GM12801 (cell line): ENCODE measurements around the gene NDUFB7.

Experiments
- TF ChIP-seq, protein P1 (sequence below): IDR thresholded peaks from one replicate; pipeline ENCODE4 v1.5.1; 2011; ENCODE audit warnings: control low read depth; ENCODE audit not compliant: insufficient read length; ENCODE audit errors: extremely low read depth

NDUFB7 gene

DNA sequence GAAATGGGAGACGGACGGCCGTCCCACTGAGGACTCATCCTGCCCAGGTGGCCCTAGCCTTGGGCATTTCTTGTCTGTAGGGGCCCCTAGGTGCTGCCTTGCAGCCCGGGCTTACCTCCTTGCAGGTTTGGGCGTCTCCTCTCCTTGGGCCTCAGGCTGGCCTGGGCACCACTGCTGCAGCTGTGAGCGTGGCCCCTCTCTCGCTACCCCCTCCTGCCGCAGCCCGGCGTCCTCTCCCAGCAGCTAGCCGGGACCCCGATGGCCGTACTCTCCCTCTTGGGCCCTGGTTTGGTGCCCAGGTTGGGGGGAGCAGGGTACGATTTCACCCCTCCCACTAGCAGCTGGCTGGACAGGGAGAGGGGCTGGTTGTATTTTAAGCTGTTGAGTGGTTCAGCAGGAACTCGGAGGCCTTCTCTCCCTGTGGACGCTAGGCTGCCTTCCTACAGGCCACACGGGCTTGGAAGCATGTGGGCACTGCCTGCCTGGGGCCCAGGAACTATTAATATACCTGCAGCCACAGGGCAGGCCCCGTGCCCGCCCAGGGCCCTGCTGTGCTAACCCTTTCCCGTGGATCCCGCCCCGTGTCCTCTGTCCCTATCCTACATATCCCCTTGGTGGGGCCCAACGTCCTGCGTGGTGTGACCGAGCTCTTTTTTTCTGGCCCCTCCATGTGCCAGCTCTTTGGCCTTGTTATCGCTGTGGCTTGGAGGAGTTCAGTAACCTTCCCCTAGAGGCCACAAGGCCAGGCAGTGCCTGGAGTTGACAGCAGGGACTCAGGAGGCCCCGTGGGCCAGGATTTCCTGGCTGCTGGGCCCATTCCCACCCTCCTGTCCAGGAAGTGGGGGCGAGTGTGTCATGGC, 11.7 kb downstream of the NDUFB7 start:
- TF ChIP-seq, protein P1, sequence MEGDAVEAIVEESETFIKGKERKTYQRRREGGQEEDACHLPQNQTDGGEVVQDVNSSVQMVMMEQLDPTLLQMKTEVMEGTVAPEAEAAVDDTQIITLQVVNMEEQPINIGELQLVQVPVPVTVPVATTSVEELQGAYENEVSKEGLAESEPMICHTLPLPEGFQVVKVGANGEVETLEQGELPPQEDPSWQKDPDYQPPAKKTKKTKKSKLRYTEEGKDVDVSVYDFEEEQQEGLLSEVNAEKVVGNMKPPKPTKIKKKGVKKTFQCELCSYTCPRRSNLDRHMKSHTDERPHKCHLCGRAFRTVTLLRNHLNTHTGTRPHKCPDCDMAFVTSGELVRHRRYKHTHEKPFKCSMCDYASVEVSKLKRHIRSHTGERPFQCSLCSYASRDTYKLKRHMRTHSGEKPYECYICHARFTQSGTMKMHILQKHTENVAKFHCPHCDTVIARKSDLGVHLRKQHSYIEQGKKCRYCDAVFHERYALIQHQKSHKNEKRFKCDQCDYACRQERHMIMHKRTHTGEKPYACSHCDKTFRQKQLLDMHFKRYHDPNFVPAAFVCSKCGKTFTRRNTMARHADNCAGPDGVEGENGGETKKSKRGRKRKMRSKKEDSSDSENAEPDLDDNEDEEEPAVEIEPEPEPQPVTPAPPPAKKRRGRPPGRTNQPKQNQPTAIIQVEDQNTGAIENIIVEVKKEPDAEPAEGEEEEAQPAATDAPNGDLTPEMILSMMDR, result no peak

DNA sequence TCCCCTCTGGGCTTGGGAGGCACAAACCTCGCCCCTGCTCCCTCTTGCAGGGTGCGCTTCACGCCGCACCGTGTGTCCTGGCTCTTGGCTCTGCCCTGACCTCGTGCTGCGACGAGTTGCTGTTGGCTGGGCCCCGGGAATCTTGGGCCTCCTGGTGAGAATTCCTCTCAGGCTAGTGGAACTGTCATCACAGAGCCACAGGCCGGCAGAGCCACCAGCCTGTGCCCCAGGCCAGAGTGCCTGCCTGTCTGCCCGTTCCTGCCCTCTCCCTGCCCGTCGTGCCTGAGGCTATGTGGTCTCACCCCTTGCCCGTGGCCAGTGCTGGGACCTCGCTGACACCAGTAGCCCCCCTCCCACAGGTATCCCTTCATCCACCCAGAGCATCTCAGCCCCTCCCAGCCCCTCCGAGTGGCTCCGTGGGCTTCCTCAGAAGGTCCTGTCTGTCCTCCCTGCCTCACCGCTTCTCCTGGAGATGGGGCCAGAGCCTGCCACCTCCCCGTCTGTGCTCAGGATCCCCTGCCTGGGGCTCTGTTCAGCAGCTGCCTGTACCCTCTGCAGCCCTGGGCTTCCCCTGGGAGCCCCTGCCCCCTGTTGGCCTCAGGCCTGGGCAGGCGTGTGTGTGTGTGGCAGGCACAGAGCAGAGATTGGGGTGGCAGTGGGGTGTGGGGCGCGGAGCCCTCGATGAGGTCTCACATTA, 13.3 kb downstream of the NDUFB7 start:
- TF ChIP-seq, protein P1, result no peak

DNA sequence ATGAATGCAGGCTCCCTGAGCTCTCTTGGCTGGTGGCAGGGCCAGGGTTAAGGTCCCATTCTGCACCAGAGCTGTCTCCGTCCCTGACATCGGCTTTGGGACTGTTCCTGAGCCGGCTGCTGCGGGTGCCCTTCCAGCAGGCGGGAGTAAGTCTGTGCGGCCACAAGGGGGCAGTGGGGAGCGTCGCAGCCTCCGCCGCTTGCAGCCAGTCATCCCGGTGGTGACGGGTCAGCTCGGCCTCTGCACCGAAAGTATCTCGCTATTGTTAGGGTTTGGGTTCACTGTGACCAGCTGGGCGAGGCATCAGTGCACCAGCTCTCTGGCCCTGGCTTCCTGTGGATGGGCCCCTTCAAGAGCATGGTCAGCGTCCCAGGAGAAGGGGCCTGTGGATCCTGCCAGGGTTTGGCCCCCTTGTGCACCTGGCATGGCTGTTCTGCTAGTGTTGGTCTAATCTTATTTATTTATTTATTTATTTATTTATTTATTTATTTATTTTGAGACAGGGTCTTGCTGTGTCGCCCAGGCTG, 15.1 kb downstream of the NDUFB7 start:
- TF ChIP-seq, protein P1, result peak; percentile 1

DNA sequence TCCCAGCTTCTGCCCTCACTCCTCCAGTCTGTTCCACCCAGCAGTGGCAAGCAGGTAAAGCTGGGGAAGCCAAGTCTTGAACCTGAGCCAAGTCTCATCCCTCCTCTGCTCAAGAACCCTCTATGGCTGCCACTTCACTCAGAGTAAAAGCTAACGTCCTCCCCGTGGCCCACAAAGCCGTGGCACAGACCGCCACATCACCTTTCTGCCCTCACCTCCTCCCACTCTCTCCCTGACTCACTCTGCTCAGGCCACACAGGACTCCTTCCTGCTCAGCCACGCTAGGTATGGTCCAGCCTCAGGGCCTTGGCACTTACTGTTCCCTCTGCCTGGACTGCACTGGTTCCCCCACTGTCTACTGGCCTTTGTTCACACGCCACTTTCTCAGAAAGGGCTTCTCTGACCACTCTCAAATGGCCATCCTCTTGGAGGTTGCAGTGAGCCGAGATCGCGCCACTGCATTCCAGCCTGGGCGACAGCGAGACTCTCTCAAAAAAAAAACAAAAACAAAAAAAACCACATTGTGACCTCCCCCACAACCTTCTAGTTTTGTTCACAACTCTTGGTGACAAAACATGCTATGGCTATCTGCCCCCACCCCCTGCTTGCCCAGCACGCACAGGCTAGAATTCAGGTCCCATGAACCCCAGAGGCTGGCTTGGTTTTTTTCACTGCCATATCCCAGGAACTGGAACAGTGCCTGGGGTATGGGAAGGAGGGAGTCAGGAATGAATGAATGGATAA, 15.8 kb downstream of the NDUFB7 start:
- TF ChIP-seq, protein P1, result no peak

DNA sequence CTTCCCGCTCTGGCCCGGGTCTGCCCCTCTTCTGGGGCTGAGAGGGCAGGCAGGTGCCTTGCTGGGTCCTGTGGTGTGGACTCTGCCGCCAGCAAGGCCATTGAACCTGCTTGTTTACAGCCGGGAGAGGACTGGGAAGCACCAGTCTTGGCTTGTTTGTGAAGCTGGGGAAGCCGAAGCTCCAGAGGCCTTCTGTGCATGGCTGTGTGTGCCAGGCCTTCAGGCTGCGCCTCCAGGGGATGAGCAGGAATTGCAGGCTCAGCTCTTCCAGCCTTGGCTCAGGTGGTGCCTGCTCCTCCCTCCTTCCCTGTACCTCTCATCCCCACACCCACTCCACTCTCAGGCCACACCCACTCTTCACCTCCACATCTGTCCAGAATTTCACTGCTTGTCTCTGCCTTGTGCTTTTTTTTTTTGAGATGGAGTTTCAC, 17.5 kb downstream of the NDUFB7 start:
- TF ChIP-seq, protein P1, result no peak

DNA sequence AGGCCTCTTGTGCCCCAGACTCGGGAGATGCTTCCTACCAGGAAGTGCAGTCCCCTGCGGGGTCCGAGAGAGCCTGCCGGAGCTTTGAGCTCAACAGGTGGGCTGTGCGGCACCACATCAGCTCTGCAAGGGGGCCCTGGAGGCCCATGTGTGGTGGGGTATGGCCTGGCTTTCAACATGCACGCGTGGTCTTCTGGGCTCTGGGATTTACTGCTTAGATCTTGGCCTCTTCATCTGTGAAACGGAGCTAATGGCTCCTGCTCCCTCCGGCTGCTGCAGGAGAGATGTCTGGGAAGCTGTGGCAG, 18.0 kb downstream of the NDUFB7 start:
- TF ChIP-seq, protein P1, result no peak
